GM04504 (cell line): ENCODE measurements around the gene ZSWIM3.
A peak's percentile ranks its signal among the peaks of the same experiment; 100 is the strongest.
"Not testable (repeated sequence)": the region's sequence is repeated elsewhere in the genome, so short reads cannot be mapped to it uniquely, and the experiment has no call there.

Experiments
- DNase-seq: peaks from one replicate; pipeline ENCODE4 v3.0.0-alpha.2; 2012; ENCODE audit warnings: low read depth

ZSWIM3 gene

GRCh38 chr20:45861221-45862075 lies 4.0 kb downstream of the ZSWIM3 start:
- no peak for DNase-seq

GRCh38 chr20:45863543-45864470 lies 6.4 kb downstream of the ZSWIM3 start:
- DNase-seq, result no peak

GRCh38 chr20:45866454-45866853 lies 9.0 kb downstream of the ZSWIM3 start:
- DNase-seq, result no peak

- no peak for DNase-seq
Measured at GRCh38 chr20:45867136-45867818, 9.9 kb downstream of the ZSWIM3 start.

- DNase-seq, result no peak
Measured at GRCh38 chr20:45867819-45868176, 10.4 kb downstream of the ZSWIM3 start.

GRCh38 chr20:45872626-45873025 lies 15.2 kb downstream of the ZSWIM3 start:
- DNase-seq, result no peak

GRCh38 chr20:45873409-45874103 lies 16.1 kb downstream of the ZSWIM3 start:
- DNase-seq, result no peak

GRCh38 chr20:45874104-45874481 lies 16.7 kb downstream of the ZSWIM3 start:
- not testable (repeated sequence) for DNase-seq

- DNase-seq, result no peak
Measured at GRCh38 chr20:45874576-45874975, 17.2 kb downstream of the ZSWIM3 start.

- no peak for DNase-seq
Measured at GRCh38 chr20:45878076-45878761, 20.8 kb downstream of the ZSWIM3 start.

GRCh38 chr20:45880988-45881788 lies 23.8 kb downstream of the ZSWIM3 start, which contains the start of gene ZSWIM1:
ZSWIM1 (plus strand) TSS chr20:45881227; CDS start chr20:45882593, 1,366 bp downstream.
- DNase-seq, result peak; percentile 99

- DNase-seq, result no peak
Measured at GRCh38 chr20:45882469-45883099, 25.2 kb downstream of the ZSWIM3 start.

GRCh38 chr20:45883100-45883469 lies 25.7 kb downstream of the ZSWIM3 start:
- DNase-seq, result no peak

GRCh38 chr20:45886590-45887345 lies 29.4 kb downstream of the ZSWIM3 start:
- no peak for DNase-seq

- no peak for DNase-seq
Measured at GRCh38 chr20:45887346-45887715, 29.9 kb downstream of the ZSWIM3 start, which contains the start of gene SPATA25. SPATA25 (minus strand) TSS chr20:45887622; CDS start chr20:45887590, 32 bp downstream.

- no peak for DNase-seq
Measured at GRCh38 chr20:45888681-45889080, 31.3 kb downstream of the ZSWIM3 start.

GRCh38 chr20:45890077-45890984 lies 32.9 kb downstream of the ZSWIM3 start:
- DNase-seq, result peak; percentile 60
